ENCODE data around the gene SOHLH2.

The SOHLH2 gene

DNA sequence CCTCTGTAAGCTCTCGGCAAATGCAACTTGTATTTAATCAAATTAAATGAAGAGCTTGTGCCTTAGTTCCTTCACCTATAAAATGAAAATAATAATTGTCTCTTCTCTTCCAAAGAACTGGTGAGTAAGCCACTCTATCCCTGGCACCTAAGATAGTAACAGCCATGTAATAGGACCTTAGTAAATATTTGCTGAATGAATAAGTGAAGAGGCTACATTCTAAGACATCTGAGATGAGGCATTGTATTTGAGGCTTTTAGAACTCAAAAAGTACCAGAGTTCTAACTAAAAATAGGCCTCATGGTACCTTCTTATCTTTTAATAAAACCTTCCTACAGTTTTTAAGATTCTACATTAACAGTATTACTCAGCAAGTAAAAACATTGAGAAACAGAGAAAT, 65.9 kb downstream of the SOHLH2 start:
- Mint-ChIP-seq H3K27ac (no peak overlapping the region), H3K27me3 (ENCODE audit: low read depth) (peaks cover 2% of the 10 kb centered on the region), H3K4me3 (no peak overlapping the region), H3K36me3 (ENCODE audit: low read depth) (no peaks in the 10 kb centered on the region), H3K4me1 (peaks cover 21% of the 10 kb centered on the region), H3K9me3 (peaks cover 28% of the 10 kb centered on the region)
- TF ChIP-seq, protein P1, sequence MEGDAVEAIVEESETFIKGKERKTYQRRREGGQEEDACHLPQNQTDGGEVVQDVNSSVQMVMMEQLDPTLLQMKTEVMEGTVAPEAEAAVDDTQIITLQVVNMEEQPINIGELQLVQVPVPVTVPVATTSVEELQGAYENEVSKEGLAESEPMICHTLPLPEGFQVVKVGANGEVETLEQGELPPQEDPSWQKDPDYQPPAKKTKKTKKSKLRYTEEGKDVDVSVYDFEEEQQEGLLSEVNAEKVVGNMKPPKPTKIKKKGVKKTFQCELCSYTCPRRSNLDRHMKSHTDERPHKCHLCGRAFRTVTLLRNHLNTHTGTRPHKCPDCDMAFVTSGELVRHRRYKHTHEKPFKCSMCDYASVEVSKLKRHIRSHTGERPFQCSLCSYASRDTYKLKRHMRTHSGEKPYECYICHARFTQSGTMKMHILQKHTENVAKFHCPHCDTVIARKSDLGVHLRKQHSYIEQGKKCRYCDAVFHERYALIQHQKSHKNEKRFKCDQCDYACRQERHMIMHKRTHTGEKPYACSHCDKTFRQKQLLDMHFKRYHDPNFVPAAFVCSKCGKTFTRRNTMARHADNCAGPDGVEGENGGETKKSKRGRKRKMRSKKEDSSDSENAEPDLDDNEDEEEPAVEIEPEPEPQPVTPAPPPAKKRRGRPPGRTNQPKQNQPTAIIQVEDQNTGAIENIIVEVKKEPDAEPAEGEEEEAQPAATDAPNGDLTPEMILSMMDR (IDR thresholded peaks at IDR 0.05; ENCODE audit: unreplicated experiment in 3 of 3): no peak

DNA sequence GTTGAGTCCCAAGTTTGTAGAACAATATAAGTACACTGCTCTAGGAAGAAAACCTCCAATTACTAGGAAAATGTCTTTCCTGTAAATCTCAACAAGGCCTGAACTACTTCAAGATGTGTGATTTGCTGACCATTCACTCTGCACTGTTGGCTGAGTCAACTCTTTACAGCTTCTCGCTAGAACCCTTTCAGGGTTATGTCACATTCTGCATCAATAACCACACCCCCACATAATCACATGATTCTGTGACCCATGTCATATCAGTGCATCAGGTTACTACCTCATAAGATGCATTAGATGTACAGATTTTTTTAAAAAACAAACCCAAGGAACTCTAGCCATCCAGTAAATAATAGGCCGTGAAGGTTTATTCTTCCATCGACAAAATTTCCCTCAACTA, 67.0 kb downstream of the SOHLH2 start:
- Mint-ChIP-seq H3K9me3 (peaks cover 32% of the 10 kb centered on the region), H3K36me3 (ENCODE audit: low read depth) (no peaks in the 10 kb centered on the region), H3K27me3 (ENCODE audit: low read depth) (no peaks in the 10 kb centered on the region), H3K27ac (no peak overlapping the region), H3K4me3 (no peak overlapping the region), H3K4me1 (peaks cover 21% of the 10 kb centered on the region)
- TF ChIP-seq, protein P1 (IDR thresholded peaks at IDR 0.05; ENCODE audit: unreplicated experiment in 3 of 3): no peak

DNA sequence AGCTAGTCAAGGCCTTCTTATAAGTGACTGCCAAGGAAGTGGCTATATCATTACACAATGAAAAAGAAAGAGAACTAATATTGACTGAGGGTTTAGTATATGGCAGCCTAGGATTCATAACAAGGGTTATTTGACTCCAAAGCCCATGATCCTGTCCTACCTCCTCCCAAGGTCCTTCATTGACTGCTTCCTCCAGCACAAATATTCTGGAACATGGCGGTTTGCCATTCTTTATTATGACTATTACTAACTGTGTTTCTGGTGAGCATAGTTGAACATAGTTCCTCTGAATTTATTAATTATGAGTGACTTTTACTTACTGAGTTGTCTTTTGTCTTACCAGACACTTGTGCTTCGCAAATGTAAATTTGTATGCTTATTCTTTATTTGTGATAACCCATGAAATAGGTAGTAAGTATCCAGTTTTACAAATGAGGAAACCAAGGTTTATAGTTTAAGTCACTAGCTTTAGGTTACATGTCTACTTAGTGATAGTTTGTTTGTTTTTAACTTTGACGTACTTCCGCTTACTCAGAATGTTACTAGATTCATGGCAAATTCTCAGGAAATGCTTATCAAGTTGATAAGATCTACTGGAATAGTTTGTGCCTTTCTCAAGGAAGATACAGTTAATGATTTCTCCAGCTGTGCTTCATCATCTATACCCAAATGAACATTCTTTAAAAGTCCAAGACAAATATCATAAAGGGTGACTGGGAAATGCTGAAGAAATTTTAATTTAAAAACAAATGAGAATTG, 67.7 kb downstream of the SOHLH2 start:
- H3K27ac Mint-ChIP-seq: no peak overlapping the region

DNA sequence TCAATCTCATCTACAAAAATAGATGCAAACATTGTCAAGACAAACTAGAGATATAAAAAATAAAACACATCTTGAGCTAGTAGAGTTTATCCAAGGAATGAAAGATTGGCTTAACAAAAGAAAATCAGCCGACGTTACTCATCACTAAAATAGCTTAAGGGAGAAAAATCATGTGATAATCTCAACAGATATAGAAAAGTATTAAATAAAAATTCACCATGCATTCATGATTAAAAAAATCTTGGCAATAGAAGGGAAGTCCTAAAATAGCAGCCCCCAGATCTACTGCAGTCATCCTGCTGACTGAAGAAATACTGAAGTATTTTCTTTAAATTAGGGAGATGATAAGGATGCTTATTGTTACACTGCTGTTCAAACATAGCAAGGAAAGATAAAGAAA, 70.6 kb downstream of the SOHLH2 start:
- Mint-ChIP-seq H3K27me3 (ENCODE audit: low read depth) (peaks cover 4% of the 10 kb centered on the region), H3K4me1 (peaks cover 13% of the 10 kb centered on the region), H3K9me3 (peaks cover 25% of the 10 kb centered on the region), H3K4me3 (no peak overlapping the region), H3K27ac (no peak overlapping the region), H3K36me3 (ENCODE audit: low read depth) (no peaks in the 10 kb centered on the region)
- TF ChIP-seq, protein P1 (IDR thresholded peaks at IDR 0.05; ENCODE audit: unreplicated experiment in 3 of 3): no peak

More for the DNA sequence above, 67.7 kb downstream of the SOHLH2 start:
- peaks cover 19% of the 10 kb centered on the region for H3K4me1 Mint-ChIP-seq
- peaks cover 28% of the 10 kb centered on the region for H3K9me3 Mint-ChIP-seq
- H3K27me3 Mint-ChIP-seq (ENCODE audit: low read depth): no peaks in the 10 kb centered on the region
- no peak overlapping the region for H3K4me3 Mint-ChIP-seq
- TF ChIP-seq, protein P1 (IDR thresholded peaks at IDR 0.05; ENCODE audit: unreplicated experiment in 3 of 3): no peak
- no peaks in the 10 kb centered on the region for H3K36me3 Mint-ChIP-seq (ENCODE audit: low read depth)

DNA sequence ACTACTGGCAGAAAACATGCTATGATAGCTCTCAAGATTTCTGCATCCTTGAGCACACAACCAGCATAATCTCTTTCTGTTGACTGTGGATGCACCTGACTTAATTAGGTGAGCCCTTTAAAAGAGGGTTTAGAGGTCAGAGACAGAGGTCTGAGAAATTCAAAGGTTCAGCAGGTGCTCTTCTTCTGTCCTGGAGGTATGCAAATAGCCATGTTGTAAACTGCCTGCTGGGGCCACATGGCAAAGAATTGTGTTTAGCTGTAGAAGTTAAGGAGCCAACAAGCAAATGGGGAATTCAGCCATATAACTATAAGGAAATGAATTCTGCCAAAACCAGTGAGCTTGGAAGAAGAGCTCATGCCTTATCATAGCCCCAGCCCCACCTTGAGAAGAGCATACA, 71.6 kb downstream of the SOHLH2 start:
- Mint-ChIP-seq H3K9me3 (peaks cover 23% of the 10 kb centered on the region), H3K4me1 (peaks cover 5% of the 10 kb centered on the region), H3K4me3 (no peak overlapping the region), H3K36me3 (ENCODE audit: low read depth) (no peaks in the 10 kb centered on the region), H3K27ac (no peak overlapping the region), H3K27me3 (ENCODE audit: low read depth) (peaks cover 4% of the 10 kb centered on the region)
- TF ChIP-seq, protein P1 (IDR thresholded peaks at IDR 0.05; ENCODE audit: unreplicated experiment in 3 of 3): no peak

DNA sequence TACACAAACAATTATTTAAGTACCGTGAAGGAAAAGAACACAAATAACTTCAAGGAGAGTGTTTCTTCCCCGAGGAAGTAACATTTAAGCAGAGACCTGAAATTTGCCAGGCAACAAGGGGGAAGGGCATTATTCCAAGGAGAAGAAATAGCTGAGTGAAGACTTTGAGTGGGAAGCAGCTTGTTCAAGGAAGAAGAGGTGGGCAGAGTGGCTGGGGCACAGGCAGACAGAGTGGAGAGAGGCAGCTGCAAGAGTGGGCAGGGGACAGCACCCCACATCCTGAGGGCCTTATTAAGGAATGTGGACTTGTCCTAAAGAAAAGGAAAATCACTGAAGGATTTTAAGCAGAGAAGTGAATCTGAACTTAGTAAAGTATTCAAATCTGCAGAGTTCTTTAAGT, 78.5 kb downstream of the SOHLH2 start:
- TF ChIP-seq, protein P1 (IDR thresholded peaks at IDR 0.05; ENCODE audit: unreplicated experiment in 3 of 3): no peak
- Mint-ChIP-seq H3K27ac (no peak overlapping the region), H3K27me3 (ENCODE audit: low read depth) (peaks cover 30% of the 10 kb centered on the region), H3K4me3 (no peak overlapping the region), H3K36me3 (ENCODE audit: low read depth) (no peaks in the 10 kb centered on the region), H3K9me3 (peaks cover 5% of the 10 kb centered on the region), H3K4me1 (peaks cover 19% of the 10 kb centered on the region)

Measured in nephron (organoid).